Nasal cavity respiratory epithelium epithelial cell of viscerocranial mucosa (primary cell): ENCODE results near the gene LSP1. TPM values are rescaled to one million over a fixed set of nuclear protein-coding genes. Genes with fewer than 3 reads are reported as not detected.

Source experiments
- total RNA-seq: library from RNA; depleted of rRNA; stranded (reverse); fragments of >200 nt; gene quantifications from 2 replicates; pipeline ENCODE4 v1.2.3, GENCODE V29; 2014

Gene LSP1, protein sequence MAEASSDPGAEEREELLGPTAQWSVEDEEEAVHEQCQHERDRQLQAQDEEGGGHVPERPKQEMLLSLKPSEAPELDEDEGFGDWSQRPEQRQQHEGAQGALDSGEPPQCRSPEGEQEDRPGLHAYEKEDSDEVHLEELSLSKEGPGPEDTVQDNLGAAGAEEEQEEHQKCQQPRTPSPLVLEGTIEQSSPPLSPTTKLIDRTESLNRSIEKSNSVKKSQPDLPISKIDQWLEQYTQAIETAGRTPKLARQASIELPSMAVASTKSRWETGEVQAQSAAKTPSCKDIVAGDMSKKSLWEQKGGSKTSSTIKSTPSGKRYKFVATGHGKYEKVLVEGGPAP
- total RNA-seq: 0.21 and 0.34 TPM in 2 replicates

DNA sequence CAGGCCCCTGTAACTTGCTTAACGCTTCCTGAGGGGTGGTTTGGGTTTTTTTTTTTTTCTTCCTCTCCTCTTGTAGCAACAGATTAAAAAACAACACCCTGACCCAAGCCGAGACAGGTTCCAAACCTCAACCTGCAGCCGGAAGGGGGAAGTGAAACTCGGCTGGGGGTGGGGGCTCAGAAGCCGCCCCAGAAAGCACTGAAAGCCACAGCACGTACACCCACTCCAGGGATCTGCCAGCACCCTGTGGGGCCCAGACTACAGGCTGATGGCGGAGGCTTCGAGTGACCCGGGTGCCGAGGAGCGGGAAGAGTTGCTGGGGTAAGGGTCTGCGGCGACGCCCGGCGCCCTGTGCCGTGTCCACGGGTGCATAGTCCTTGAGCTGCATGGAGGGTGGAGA, at the start of gene LSP1:
TSS of gene LSP1 (plus strand) at position 208 of the 400 bp plus-strand sequence. CDS start at position 269, 61 bp downstream.

DNA sequence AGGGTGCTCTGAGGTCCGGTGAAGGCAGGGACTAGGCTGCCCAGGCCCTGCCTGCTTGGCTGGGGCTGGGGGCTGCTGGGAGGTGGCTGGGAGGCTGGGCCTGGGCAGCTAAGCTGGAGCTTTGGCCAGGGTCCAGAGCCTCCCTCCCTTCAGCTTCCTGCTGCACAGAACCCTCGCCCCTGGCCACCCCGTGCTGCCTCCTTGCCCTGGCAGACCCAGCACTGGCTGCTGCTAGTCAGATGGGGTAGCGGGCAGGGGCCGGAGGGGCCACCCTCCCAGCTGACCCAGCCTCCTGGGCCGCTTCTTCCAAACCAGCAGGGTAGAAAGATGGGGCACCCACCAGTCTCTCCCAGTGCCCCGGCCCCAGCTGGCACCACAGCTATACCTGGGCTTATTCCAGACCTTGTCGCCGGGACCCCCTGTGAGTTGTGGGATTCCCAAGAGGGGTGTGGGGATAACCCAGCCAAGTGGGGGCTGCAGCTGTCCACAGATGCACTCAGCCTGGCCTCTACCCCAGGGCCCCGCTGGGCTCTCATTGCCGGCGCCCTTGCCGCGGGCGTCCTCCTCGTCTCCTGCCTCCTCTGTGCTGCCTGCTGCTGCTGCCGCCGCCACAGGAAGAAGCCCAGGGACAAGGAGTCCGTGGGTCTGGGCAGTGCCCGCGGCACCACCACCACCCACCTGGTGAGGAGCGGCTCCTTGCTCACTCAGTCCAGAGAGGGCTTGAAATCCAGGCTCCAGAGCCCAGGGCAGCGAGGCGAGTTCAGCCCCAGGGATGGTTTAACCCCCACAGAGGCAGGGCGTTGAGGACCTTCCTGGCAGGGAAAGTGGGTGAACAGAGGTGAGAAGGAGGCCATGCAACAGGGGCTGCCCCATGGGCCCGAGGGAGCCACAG, 17.9 kb upstream of the LSP1 start, which contains the start of gene SYT8:
TSS of gene SYT8 (plus strand) at position 212 of the 892 bp plus-strand sequence. CDS start at position 328, 116 bp downstream.

DNA sequence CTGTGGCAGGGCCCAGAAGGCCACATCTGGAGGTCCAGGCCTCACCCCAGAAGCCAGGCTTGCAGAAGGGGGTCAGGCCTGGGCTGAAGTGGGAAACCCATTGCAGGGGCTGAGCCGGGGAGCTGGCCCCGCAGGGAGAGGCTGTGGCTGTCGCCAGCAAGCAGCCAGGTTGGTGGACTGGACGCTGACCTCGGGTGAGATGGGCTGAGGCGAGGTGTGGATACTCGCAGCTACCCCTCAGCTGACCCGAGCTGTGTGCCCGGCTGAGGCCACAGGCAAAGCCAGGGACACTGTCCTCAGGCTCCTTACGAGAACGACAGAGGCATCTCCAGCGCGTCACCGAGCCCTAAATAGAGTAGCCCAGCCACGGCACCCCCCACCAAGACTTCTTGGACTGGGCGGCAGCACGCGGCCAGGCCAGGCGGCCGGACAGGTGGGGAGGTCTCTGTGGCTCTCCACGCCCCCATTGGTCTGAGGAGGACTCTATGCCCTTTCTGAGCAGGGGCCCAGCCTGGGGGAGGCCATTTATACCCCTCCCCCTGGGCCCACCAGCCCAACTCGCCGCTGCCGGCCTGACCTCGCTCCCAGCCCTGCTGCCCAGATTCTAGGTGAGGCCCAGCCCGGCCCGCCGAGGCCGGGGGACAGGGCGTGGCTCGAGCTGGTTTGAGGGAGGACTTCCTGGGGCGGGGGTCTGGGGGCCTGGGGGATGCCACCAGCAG, 14.3 kb upstream of the LSP1 start, which contains the start of gene TNNI2:
TSS of gene TNNI2 (plus strand) at position 556 of the 719 bp plus-strand sequence. CDS start 716 bp downstream, outside the sequence.

DNA sequence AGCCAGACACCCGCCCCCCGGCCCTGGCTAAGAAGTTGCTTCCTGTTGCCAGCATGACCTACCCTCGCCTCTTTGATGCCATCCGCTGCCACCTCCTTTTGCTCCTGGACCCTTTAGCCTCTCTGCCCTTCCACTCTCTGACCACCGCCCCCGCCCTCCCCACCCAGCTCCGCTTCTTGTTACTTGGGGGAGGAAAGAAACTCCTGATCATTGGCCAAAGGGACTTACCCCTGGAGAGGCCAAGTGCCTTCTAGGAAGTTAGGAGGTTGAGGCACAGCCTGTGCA, 38.9 kb downstream of the LSP1 start, which contains the start of gene PRR33:
TSS of gene PRR33 (minus strand) at position 65 of the 285 bp plus-strand sequence. CDS start 1,311 bp downstream, outside the sequence.

DNA sequence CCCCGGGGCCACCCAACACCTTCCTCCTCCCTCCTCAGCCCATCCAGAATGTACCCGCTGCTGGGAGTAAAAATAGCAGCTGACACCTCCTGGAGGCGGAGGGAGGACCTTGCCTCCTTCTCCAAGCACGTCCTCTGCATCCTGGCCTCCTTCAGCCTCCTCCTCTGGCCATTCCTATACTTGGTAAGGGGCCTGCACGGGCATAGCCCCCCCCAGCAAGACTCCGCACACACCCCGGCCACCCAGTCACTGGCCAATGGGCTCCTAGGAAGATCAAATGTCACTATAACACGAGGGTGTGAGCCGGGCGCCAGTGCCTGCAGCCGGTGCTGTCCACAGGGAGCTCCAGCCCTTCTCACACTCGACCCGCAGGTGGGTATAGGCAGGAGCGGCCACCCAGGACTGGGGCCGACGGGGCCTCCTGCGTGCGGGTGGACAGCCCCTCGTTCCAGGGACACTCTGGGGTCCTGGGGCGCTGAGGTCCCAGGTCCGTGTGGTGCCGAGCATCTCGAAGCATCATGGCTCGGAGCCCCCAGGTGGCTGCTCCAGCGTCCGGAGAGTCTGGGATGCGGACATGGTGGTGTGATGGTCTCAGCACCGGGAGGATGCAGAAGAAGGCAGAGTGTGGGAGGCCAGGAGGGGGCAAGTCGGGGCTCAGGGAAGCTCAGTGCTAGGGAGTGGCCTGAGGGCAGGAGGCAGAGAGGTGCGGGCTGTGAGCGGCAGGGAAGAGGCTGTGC, 66.7 kb downstream of the LSP1 start, which contains the start of gene TNNT3:
TSS of gene TNNT3 (plus strand) at position 313 of the 737 bp plus-strand sequence. CDS start 3,172 bp downstream, outside the sequence.

Other genes starting within 250 kb of the LSP1 start
- not detected in 2 replicates for gene KRTAP5-3, start 244.6 kb upstream of the LSP1 start, total RNA-seq
- gene KRTAP5-4, start 230.9 kb upstream of the LSP1 start, total RNA-seq: not detected in 2 replicates
- not detected in 2 replicates for gene KRTAP5-5, start 223.3 kb upstream of the LSP1 start, total RNA-seq
- gene KRTAP5-6, start 155.9 kb upstream of the LSP1 start, total RNA-seq: not detected in 2 replicates
- gene IFITM10, start 102.5 kb upstream of the LSP1 start, total RNA-seq: 0.34 and 1.2 TPM in 2 replicates
- 222 and 1,296 TPM in 2 replicates for gene CTSD, start 89.2 kb upstream of the LSP1 start, total RNA-seq
- gene SYT8, start 18.1 kb upstream of the LSP1 start, total RNA-seq: 0.68 and 10.0 TPM in 2 replicates
- gene TNNI2, start 14.1 kb upstream of the LSP1 start, total RNA-seq: under 0.01 and 0.71 TPM in 2 replicates
- not detected in 2 replicates for gene PRR33, start 38.8 kb downstream of the LSP1 start, total RNA-seq
- gene TNNT3, start 66.6 kb downstream of the LSP1 start, total RNA-seq: 1.3 TPM in 1 of 2 replicates, not detected in the other
- gene MRPL23, start 94.2 kb downstream of the LSP1 start, total RNA-seq: 30.0 and 48.2 TPM in 2 replicates
- gene H19, start 144.8 kb downstream of the LSP1 start, total RNA-seq: 2.9 and 3.8 TPM in 2 replicates